OCI-M1 (cell line): ENCODE results near the gene THRB.
A peak's percentile ranks its signal among the peaks of the same experiment; 100 is the strongest.

Source experiments
- DNase-seq: peaks from one replicate; lab custom pipeline; 2025; lab: John Stamatoyannopoulos, UW

Gene THRB

DNA sequence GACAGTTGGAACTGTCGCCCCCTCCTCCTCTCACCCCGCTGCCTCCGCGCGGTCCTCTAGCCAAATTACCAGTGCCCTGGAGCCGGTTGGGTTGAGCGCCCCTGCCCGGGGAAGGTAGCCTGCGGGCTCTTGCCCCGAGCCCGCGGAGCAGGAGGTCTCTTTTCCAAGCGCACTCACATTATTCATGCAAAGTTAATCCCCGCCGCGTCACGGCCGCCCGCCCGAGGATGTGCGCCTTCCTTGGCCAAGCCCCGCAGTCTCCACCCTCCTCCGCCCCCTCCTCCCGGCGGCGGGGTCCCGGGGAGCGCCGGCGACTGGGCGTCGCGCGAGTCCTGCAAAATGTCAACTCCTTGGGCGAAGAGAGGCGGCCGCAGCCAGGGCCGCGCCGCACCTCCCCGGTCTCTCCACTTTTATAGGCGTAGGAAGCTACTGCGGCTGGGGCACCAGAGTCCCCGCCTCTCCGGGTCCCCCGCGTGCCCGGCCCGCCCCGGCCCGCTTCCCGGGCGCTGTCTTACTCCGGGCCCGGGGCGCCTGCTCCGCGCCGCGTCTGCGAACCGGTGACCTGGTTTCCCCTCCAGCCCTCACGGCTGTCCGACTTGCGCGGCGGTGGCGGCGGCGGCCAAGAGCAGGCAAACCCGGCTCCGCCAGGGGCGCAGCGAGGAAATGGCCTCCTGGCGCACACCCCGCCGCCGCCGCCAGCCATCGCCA lies at the start of gene THRB:
THRB (minus strand) TSS at position 233 of the 708 bp plus-strand sequence.
- peak; percentile 88 for DNase-seq

DNA sequence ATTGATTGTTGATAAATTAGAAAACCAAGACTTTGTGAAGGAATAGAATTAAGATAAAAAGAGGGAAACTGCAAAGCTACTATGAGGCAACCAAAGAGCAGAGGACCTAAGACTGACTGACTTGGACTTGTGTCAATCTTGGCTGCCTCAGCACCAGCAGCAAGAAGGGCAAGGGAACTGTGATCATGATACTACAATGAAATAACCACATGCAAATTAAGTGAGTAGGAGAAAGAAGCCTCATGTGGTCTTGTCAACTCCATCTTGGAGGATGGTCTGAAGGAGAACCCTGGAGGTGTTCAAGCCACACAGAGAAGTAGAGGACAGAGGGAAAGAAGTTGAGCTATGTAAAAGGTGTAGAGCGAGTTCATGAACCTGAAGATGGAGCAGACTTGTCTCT lies 47.3 kb upstream of the THRB start:
- DNase-seq: no peak

DNA sequence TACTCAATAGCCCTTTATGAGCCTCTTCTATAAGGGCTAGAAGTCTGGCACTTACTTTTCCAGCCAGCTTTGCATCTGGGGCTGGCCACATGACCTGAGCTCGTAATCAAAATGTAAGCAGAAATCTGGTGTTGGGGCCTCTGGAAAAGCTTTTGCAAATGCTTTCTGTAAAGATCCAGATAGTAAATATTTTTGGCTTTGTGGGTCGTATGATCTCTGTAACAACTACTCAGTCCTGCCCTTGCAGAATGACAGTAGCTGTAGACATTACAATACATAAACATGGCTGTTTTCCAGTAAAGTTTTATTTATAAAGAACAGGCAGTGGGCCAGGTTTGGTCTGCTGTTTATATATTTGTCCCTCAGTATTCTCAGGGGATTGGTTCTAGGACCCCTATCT lies 46.2 kb upstream of the THRB start:
- DNase-seq: no peak

DNA sequence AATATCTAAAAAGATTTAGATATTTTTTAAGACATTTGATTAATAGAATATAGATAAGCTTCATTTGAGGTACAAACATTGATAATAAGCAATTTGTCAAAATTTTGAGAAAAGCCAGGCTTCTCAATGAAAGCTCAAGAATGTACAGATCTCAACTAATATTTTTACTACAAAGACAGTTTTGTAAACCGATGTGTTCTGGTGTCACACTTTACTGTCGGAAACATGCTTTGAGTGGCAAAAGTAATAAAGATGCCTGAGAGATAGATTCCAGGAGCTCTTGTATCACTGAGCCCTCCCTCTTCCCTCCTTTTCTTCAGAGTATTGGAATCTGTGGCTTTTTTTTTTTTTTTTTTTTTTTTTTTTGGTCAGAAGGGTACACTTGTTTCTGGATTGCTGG lies 45.0 kb upstream of the THRB start:
- DNase-seq: no peak

DNA sequence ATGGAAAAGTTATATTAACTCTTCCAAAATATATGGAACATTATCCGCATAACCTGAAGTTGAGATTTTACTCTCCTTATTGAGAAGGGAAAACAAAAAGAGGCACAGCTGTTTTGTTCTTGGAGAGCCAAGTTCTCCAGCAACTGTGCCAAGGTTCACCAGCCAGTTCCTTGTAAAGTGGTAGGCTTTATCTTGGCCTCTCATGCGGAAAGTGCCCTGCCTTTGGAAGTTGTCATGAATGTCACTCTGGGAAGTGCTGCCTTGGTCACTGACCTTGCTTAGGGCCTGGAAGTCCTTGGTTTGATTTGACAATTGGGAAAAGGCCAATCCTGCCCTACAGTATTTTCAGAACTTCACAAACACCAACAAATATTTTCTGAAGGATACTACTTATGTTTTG lies 44.2 kb upstream of the THRB start:
- DNase-seq: no peak

DNA sequence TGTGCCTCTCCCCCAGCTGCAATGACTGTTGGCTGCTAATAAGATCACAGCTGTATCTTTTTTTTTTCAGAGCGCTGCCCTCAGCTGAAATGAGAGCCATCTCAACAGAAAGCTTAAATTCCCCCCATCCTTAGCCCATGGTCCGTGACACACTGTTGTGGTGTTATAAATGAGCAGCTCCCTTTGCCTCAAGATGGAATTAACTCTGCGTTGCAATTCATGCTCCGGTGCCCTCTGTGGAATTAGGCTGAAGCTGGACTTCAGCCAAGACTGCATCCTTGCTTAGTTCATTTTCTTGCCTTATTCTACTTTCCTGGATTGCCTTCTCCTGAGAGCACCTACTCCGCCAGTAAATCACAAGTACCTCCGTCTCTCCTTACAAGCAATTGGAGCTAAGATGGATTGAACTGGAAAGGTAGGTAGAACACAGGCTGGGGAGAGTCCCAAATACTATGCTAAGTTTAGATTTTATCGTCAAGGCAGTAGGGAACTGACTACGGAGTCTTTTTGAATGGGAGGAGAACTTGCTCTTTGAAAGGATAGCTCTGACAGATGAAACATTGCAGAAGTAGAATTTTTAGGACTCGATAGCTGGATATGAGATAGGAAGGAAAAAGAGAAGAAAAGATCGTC lies 39.0 kb upstream of the THRB start:
- no peak for DNase-seq

DNA sequence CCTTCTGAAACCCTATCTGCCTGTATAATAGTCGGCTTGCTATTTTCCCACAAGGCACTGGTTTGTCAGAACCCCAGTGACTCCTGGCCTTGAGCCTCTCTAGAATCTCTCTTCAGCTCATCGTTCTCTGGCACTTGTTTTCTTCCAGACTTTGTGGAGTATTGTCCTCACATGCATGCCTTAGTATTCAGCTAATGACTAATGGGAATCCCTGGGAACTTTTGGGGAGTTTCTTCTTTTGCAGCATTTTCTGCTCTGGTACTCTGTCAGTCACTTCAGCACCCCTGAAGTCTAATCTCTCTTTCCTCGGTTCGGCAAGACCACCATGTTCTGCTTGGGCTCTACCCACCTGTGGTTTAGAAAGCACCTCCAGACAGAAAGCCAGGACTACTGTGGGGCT lies 35.8 kb upstream of the THRB start:
- DNase-seq: no peak

DNA sequence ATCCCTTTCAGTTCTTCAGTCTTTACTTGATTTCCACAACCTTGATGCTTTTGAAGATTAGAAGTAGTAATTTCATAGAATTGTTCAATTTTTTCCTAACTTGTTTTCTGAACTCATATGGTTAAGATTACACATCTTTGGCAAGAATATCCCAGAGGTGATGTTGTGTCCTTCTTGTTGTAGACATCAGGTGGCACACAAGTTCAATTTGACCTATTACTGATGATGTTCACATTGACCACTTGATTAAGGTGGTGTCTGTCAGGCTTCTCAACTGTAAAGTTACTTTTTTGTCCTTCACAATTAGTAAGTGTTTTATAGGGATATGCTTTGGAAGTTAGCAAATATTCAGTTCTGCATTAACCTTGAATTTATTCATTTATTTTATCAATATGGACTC lies 34.6 kb upstream of the THRB start:
- DNase-seq: no peak

DNA sequence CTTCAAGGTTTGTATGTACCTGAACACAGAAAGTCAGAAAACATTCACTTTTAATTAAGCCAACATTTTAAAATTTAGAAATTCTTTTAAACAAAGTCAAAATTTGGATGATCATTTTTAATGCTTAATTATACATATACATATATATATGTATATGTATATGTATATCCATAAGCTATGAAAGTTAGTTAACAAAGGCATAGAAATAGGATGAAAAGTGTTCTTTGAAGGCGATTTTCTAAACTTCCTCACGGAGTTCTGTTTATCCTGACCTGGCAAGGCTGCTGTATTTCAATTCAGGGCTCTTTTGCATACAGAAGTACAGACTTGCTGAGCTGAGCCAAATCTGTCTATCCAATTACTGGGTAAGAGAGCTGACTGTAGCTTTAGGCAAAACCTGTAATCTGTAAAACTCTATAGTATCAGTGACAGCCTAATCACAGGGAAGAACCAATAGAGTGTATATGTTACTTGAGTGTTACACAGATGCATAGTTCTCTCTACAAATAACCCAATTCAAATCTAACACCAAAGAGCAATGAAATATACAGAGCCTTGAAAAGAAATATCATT lies 32.1 kb upstream of the THRB start:
- no peak for DNase-seq

DNA sequence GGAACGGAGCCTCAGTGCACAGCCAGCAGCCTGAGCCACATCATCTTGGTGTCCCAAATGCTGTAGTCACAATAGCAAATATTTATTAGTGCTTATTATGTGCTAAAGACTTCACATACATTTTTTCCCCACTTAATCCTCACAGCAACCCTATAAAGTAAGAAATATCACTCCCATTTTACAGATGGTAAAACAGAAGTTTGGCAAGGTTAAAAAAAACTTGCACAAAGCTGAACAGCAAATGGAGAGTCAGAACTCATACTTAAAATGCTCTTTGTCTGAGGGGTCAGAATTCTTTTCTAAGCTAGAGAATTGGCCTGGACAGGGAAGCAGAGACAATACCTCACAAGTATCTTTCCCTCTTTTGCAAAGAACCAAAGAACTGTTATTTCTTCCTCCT lies 30.9 kb upstream of the THRB start:
- DNase-seq: no peak

DNA sequence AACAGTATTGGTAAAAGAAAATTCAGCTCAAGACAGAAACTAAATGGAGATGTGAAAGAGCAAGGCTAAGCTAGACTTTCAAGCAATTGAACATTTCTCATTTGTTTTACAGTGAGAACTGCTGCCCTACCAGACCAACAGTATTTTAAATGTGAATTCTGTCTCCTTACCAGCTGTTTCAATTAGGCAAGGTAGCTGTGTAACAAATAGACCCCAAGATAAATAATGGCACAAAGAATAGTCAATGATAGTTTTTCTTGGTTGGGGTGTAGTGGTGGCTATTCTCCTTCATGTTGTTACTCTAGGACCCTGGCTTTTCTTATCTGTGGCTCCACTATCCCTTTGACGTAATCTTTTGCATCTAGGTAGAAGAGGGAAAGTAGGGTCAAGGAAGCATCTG lies 30.4 kb upstream of the THRB start:
- no peak for DNase-seq

DNA sequence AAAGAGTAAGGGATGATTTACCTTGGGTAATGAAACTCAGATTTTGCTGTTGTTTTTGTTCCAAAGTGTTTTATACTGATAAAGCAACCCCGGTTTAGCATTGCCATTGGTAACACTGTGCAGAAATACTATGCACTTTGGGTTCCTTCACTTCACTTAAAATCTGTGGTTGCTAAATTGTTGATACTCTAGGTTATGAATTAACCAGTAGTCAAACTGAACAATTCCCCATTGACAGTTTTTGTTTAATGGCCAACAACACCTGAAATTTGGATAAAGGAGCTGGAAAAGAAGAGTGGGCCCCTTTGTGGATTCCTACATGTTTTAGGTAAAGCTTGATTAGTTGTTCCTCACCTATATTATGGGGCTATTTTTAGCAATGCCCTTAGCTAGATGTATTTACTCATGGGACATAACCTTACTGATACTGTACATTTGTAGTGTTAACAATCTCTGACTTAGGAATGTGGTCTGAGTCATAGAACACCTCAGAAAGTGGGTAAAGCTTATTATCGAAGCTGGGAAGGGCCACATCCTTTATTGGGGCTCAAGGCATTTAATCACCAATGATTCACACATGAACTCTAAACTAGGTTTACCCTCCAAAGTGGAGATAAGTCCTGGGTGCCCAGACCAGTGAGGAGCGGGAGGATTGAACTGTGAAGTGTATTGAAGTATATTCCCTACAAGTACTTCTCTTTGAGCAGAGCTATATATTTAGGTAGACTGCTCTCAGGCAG lies 29.5 kb upstream of the THRB start:
- DNase-seq: no peak

DNA sequence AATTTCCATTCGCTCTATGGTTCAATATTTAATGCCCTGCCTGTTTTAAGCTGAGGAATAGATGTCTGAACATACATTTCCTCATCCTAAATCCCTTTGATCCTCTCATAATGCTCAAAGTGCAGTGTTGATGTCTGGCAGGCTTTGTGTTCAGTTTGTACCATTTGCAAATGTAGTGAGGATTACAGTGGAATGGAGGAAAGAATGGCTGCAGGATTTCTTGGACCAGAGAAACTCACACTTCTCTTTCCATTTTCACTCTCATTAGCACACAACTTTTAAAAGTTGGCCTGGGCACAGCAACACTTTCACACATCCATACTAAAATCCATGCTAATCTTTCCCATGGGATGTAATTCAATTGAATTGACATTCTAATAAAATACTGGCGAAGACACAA lies 28.6 kb upstream of the THRB start:
- DNase-seq: no peak

DNA sequence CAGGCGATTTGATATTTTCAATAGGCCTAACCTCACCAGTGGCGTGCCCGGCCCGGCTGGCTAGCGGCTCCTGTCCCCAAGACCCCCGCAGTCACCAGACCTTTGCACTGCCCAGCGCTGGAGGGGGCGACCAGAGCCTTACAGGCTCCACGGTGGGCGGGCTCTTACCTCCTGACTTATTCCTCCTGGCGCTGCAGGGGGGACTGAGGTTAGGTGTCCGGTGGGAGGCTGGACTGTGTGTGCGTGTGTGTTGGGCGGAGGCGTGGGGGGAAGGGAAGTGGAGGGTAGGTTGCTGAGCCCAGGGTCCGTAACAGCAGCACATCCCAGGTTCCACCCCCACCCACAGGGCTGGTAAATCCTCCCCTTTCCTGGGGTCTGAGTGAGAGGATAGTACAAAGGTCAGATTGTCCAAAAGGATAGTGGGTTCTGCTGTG lies 27.5 kb upstream of the THRB start:
- no peak for DNase-seq

DNA sequence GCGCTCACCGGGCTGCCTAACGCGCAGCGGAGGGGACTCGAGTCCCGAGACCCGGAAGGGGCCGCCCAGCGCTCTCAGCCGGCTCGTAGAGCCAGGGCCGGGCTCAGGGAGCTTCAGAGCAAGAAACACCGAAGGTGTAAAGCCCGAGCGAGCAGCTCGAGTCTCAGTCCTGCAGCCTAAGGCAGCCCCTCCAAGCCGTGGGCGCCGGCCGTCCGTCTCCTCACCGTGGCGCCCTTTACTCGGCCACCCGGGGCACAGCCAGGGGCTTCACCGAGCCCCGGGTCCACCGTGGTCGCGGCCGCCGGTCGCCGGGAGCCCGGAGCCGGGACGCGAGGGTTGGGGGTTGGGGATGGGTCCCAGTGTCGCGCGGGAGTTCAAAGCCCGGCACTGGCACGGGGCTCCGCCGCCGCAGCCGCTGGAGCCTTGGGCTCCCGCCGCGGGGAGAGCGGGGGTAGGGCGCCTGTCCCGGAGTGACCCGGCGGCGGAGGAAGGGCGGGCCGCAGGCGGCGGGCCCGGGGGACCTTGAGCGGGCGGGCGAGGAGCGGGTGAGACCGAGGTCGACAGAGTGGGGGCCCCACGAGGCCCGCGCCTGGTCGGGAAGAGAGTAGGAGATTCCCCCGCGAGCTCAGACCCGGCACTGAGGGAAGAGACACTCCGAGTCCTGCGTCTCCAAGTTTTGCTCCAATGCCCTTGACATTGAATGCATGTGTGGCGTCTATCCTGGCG lies 26.9 kb upstream of the THRB start:
- peak; percentile 67 for DNase-seq

DNA sequence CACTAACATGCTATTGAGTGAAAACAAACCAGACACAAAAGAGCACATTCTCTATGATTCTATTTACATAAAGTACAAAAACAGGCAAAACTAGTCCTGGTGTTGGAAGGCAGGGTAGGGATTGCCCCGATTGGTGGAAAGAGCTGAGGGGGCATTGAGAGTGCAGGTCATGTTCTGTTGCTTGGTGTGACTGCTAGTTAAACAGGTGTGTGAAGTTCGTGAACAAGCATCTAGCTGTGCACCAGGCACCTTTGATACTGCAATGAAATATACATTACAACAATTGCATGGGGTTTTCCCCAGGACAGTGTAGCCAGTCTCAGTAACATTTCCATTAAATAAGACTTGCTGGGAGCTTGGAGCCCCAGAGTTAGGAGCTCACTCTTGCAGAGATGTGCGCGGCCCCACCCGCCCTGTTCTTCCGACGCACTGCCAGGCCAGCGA lies 26.3 kb upstream of the THRB start:
- DNase-seq: no peak

DNA sequence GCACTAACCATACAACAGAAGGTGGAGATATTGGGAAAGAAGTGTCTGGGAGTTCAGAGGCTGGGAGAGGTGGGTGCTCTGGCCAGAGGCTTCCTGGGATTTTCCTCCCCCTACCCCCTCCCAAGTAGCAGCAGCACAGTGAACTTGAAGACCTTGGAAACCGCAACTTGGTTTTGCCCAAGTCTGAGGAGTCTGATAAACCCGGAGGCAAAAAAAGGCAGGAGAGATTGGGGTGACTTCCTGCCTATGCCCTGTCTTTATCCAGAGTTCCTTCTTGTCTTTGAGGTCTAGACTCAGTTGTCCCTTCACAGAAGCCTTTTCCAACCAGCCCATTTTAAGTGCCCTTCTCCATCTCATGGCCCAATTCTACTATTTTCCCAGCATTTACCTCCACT lies 25.4 kb upstream of the THRB start:
- DNase-seq: peak; percentile 76

DNA sequence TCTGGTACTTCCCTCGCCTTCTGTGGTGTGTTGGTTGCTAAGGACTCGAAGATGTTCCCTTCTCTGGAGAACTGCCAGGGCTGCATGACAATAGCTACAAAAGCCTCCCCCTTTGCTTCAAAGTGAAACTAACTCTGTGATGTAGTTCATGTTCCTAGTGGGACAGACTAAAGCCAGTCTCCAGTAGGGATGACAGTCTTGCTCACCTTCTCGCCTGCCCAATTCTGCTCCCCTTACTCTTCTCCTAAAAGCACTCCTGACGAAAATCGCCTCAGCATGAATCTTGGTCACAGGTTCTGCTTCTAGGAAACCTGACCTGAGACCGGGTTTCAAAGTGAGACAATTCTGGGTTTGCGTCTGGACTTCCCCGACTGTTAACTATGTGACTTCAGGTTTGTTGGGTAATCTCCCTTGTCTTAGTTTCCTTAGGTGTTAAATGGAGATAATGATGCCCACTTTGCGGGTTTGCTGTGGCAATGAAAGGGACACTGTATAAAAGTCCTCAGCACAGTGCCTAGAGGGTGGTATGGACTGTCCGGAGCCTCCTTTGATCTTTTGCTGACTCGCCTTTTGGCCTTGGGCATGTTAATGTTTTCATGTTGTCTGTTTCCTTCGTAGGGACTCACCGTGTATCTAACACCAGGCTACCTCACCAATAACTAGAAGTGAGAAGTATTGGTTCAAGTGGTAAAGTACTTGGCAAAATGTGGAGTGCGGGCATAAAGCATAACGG lies 24.9 kb upstream of the THRB start:
- peak; percentile 91 for DNase-seq

DNA sequence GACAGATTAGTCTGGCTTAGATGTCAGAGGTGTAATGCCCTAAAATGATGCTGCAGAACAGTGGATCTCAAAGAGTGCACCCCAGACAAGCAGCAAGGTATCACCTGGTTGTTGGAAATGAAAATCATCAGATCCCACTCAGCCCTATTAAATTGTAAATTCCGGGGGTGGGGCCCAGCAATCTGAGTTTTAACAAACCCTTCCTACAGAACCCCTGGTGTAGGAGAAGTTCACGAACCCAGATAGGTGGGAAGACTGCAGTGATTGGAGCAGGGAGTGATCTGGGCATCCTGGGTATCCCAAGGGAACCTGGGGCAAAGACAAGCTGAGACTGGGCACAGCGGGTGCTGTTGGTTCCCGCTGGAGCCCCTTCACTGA lies 24.3 kb upstream of the THRB start:
- DNase-seq: no peak

DNA sequence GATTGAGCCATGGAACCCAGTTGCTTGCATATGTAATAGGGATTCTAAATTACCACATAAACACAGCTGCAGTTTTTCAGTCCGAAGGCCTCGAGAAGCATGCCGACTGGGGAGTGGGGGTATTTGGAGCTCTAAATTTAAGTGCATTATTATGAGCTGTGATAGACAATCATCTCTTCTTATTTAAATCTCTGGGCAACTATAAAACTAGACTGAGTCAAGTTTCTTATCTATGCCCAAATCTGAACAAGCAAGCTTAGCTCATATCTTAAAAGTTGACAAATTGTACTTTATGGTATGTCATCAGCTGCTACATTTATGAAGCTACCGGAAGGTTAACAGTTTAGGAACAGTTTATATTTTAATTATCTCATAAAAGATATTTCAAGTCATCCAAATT lies 19.5 kb upstream of the THRB start:
- DNase-seq: no peak

DNA sequence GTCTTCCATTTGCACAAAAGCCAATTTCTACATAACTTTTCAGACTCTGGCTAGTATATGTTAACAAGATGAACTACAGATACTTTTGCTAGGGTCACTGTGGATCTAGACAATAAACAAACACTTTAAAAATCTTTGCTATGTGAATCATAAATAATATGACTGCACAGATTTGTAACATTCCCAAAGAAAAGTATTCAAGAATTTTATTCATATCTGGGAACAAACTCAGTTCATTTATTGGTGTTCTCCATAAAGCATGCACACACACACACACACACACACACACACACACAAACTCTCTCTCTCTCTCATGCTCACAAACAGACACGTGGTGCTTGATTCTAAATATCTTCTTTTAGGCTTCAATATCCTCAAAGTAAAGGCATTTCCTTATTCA lies 18.8 kb upstream of the THRB start:
- DNase-seq: no peak
